Measurements from ENCODE around the gene UHMK1. TPM values are rescaled to one million over a fixed set of nuclear protein-coding genes. Genes with fewer than 3 reads are reported as not detected.
"Not testable (repeated sequence)": the region's sequence is repeated elsewhere in the genome, so short reads cannot be mapped to it uniquely, and the experiment has no call there.

Gene UHMK1
- total and polyA plus RNA-seq, 4 donors = 8.7 to 29.6 (median 21.3) TPM

DNA sequence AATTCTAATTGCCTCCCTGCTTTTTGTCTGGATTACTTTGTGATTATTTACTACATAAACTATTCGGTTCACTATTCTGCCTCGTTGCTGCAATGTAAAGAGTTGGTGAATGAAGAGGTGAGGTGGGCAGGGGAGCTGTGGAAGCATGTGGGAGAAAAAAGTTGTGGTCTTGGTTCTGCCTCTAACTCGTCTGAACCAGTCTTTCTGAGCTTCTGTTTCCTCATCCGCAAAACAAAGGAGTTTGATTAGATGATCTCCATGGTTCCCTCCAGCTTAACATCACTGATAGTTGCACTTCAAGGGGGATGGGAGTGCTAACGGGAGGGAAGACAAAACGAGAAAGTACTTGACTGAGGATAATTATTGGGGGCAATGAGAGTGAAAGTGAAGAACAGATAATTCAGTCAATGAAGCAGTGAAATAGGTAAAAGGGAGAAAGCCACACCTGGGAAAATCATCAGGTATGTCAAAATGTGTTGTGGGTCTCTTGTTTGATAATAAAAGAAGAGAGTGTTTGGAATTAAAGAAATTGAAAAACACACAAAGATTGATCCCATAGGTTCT, 26.2 kb upstream of the UHMK1 start:
- Histone ChIP-seq H3K36me3 (ENCODE audit: control insufficient read depth in 1 of 2, insufficient read depth in 2 of 2, low read length in 1 of 2) (no peaks in the 10 kb centered on the region), H3K9me3 (ENCODE audit: control insufficient read depth, low read length) (peaks cover 5% of the 10 kb centered on the region), H3K27ac (ENCODE audit: low read depth in 1 of 2, low read length in 2 of 2) (no peak overlapping the region), H3K4me3 (ENCODE audit: low read length in 2 of 2) (no peak overlapping the region), H3K27me3 (ENCODE audit: control insufficient read depth in 1 of 2, insufficient read depth in 2 of 2, low read length in 1 of 2) (no peaks in the 10 kb centered on the region), H3K4me1 (ENCODE audit: control insufficient read depth in 1 of 2, insufficient read depth in 2 of 2, low read length in 2 of 2) (no peaks in the 10 kb centered on the region)
- ATAC-seq (ENCODE audit: low FRiP score) = no peak
- intact Hi-C loops (cut with DNase I) = no loop called here
- DNase-seq = no peak
- 44 to 45% methylated on average over 6 of the region's 6 CpGs for WGBS, 2 donors

- no peaks in the 10 kb centered on the region for H3K4me1 ChIP-seq (ENCODE audit: control insufficient read depth in 1 of 2, insufficient read depth in 2 of 2, low read length in 2 of 2)
- intact Hi-C loops (cut with DNase I) = no loop called here
- H3K9me3 ChIP-seq (ENCODE audit: control insufficient read depth, low read length) = peaks cover 8% of the 10 kb centered on the region
- H3K27me3 ChIP-seq (ENCODE audit: control insufficient read depth in 1 of 2, insufficient read depth in 2 of 2, low read length in 1 of 2) = no peaks in the 10 kb centered on the region
- 14 to 21% methylated on average over 2 of the region's 2 CpGs for WGBS, 2 donors
- no peak overlapping the region for H3K4me3 ChIP-seq (ENCODE audit: low read length in 2 of 2)
- no peaks in the 10 kb centered on the region for H3K36me3 ChIP-seq (ENCODE audit: control insufficient read depth in 1 of 2, insufficient read depth in 2 of 2, low read length in 1 of 2)
- DNase-seq = no peak
- ATAC-seq (ENCODE audit: low FRiP score) = peak; percentile 41
- H3K27ac ChIP-seq (ENCODE audit: low read depth in 1 of 2, low read length in 2 of 2) = no peak overlapping the region
These were observed 22.5 kb upstream of the UHMK1 start for GRCh38 chr1:162475089-162475488.

DNA sequence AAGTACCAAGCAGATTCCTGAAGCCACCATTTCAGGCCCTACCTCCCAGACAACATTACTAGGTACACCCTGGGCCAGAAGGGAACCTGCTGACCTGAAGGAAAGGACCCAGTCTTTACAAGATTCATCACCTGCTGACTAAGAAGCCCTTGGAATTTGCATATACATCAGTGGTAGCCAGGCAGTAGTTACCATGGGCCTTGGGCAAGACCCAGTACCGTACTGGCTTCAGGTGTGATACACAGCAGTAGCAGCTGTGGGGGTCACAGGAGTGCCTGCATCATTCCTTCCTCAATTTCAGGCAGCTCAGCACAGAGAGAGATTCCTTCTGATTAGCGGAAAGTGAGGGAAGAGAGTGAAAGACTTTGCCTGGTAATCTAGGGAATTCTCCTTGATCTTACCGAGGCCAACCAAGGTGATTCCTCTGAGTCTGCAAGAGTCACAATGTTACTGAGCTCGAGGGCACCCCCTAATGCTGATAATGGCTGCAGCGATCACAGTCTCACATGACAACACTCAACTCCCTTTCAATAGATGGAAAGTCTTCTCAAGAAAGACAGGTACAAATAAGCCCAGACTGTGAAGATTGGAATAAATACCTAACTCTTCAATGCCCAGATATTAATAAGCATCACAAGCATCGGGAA, 22.0 kb upstream of the UHMK1 start:
- no peak overlapping the region for H3K4me3 ChIP-seq (ENCODE audit: low read length in 2 of 2)
- H3K36me3 ChIP-seq (ENCODE audit: control insufficient read depth in 1 of 2, insufficient read depth in 2 of 2, low read length in 1 of 2) = no peaks in the 10 kb centered on the region
- H3K27ac ChIP-seq (ENCODE audit: low read depth in 1 of 2, low read length in 2 of 2) = no peak overlapping the region
- peaks cover 8% of the 10 kb centered on the region for H3K9me3 ChIP-seq (ENCODE audit: control insufficient read depth, low read length)
- ATAC-seq (ENCODE audit: low FRiP score) (no peak), DNase-seq (no peak)
- intact Hi-C loops (cut with DNase I) = no loop called here
- WGBS, 2 donors = 72 to 74% methylated on average over 6 of the region's 6 CpGs
- no peaks in the 10 kb centered on the region for H3K4me1 ChIP-seq (ENCODE audit: control insufficient read depth in 1 of 2, insufficient read depth in 2 of 2, low read length in 2 of 2)
- H3K27me3 ChIP-seq (ENCODE audit: control insufficient read depth in 1 of 2, insufficient read depth in 2 of 2, low read length in 1 of 2) = no peaks in the 10 kb centered on the region

DNA sequence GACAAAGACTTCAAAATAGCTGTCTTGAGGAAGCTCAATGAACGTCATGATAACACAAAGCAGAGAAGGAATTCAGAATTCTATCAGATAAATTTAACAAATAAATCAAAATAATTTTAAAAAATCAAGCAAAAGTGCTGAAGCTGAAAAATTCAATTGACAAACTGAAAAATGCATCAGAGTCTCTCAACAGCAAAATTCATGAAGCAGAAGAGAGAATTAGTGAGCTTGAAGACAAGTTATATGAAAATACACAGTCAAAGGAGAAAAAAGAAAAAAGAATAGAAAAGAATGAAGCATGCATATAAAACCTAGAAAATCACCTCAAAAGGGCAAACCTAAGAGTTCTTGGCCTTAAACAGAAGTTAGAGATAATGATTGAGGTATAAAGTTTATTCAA, 21.0 kb upstream of the UHMK1 start:
- peaks cover 8% of the 10 kb centered on the region for H3K9me3 ChIP-seq (ENCODE audit: control insufficient read depth, low read length)
- intact Hi-C loops (cut with DNase I) = no loop called here
- ATAC-seq (ENCODE audit: low FRiP score) = no peak
- H3K36me3 ChIP-seq (ENCODE audit: control insufficient read depth in 1 of 2, insufficient read depth in 2 of 2, low read length in 1 of 2) = no peaks in the 10 kb centered on the region
- H3K27ac ChIP-seq (ENCODE audit: low read depth in 1 of 2, low read length in 2 of 2) = no peak overlapping the region
- no peaks in the 10 kb centered on the region for H3K27me3 ChIP-seq (ENCODE audit: control insufficient read depth in 1 of 2, insufficient read depth in 2 of 2, low read length in 1 of 2)
- no peak overlapping the region for H3K4me3 ChIP-seq (ENCODE audit: low read length in 2 of 2)
- 72 to 89% methylated on average over 1 of the region's 1 CpG for WGBS, 2 donors
- no peak for DNase-seq
- H3K4me1 ChIP-seq (ENCODE audit: control insufficient read depth in 1 of 2, insufficient read depth in 2 of 2, low read length in 2 of 2) = no peaks in the 10 kb centered on the region

- H3K4me3 ChIP-seq (ENCODE audit: low read length in 2 of 2) = no peak overlapping the region
- H3K27me3 ChIP-seq (ENCODE audit: control insufficient read depth in 1 of 2, insufficient read depth in 2 of 2, low read length in 1 of 2) = no peaks in the 10 kb centered on the region
- H3K4me1 ChIP-seq (ENCODE audit: control insufficient read depth in 1 of 2, insufficient read depth in 2 of 2, low read length in 2 of 2) = no peaks in the 10 kb centered on the region
- intact Hi-C loops (cut with DNase I) = no loop called here
- no peak overlapping the region for H3K27ac ChIP-seq (ENCODE audit: low read depth in 1 of 2, low read length in 2 of 2)
- H3K9me3 ChIP-seq (ENCODE audit: control insufficient read depth, low read length) = no peaks in the 10 kb centered on the region
- DNase-seq (no peak), ATAC-seq (ENCODE audit: low FRiP score) (no peak)
- H3K36me3 ChIP-seq (ENCODE audit: control insufficient read depth in 1 of 2, insufficient read depth in 2 of 2, low read length in 1 of 2) = no peaks in the 10 kb centered on the region
These were observed 12.4 kb upstream of the UHMK1 start for GRCh38 chr1:162485236-162485635.

GRCh38 chr1:162487241-162487640, 10.4 kb upstream of the UHMK1 start:
- Histone ChIP-seq H3K4me1 (ENCODE audit: control insufficient read depth in 1 of 2, insufficient read depth in 2 of 2, low read length in 2 of 2) (no peaks in the 10 kb centered on the region), H3K36me3 (ENCODE audit: control insufficient read depth in 1 of 2, insufficient read depth in 2 of 2, low read length in 1 of 2) (no peaks in the 10 kb centered on the region), H3K9me3 (ENCODE audit: control insufficient read depth, low read length) (no peaks in the 10 kb centered on the region), H3K27me3 (ENCODE audit: control insufficient read depth in 1 of 2, insufficient read depth in 2 of 2, low read length in 1 of 2) (no peaks in the 10 kb centered on the region), H3K4me3 (ENCODE audit: low read length in 2 of 2) (no peak overlapping the region), H3K27ac (ENCODE audit: low read depth in 1 of 2, low read length in 2 of 2) (no peak overlapping the region)
- intact Hi-C loops (cut with DNase I) = no loop called here
- ATAC-seq (ENCODE audit: low FRiP score) (no peak), DNase-seq (no peak)
- 78 to 90% methylated on average over 10 of the region's 10 CpGs for WGBS, 2 donors

DNA sequence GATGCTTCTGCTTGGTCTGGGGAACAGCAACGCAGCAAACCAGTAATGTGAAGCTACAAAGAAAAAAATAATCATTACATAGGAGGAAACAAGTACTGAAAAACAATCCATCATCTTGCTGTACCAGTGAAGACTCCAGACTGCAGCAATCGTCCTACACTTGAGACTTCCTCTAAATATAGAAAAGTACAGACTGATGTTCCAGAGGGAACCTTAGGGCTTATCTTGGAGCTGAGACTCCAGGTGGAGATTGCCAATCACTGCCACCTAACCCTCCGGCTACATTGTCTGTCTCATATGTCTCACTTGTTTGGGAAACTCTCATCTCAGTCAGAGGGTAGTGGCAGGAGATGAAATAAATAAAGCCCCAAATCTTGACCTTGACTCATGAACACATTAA, 9.4 kb upstream of the UHMK1 start:
- ATAC-seq (ENCODE audit: low FRiP score) = no peak
- intact Hi-C loops (cut with DNase I) = no loop called here
- Histone ChIP-seq H3K27me3 (ENCODE audit: control insufficient read depth in 1 of 2, insufficient read depth in 2 of 2, low read length in 1 of 2) (no peaks in the 10 kb centered on the region), H3K9me3 (ENCODE audit: control insufficient read depth, low read length) (no peaks in the 10 kb centered on the region), H3K27ac (ENCODE audit: low read depth in 1 of 2, low read length in 2 of 2) (no peak overlapping the region), H3K4me1 (ENCODE audit: control insufficient read depth in 1 of 2, insufficient read depth in 2 of 2, low read length in 2 of 2) (no peaks in the 10 kb centered on the region), H3K36me3 (ENCODE audit: control insufficient read depth in 1 of 2, insufficient read depth in 2 of 2, low read length in 1 of 2) (no peaks in the 10 kb centered on the region), H3K4me3 (ENCODE audit: low read length in 2 of 2) (no peak overlapping the region)
- WGBS, 2 donors = 53 to 57% methylated on average over 3 of the region's 3 CpGs
- no peak for DNase-seq

GRCh38 chr1:162495531-162496233, 1.9 kb upstream of the UHMK1 start:
- H3K9me3 ChIP-seq (ENCODE audit: control insufficient read depth, low read length); ATAC-seq (ENCODE audit: low FRiP score); DNase-seq; H3K4me3 ChIP-seq (ENCODE audit: low read length in 2 of 2); H3K36me3 ChIP-seq (ENCODE audit: control insufficient read depth in 1 of 2, insufficient read depth in 2 of 2, low read length in 1 of 2); H3K27me3 ChIP-seq (ENCODE audit: control insufficient read depth in 1 of 2, insufficient read depth in 2 of 2, low read length in 1 of 2); H3K4me1 ChIP-seq (ENCODE audit: control insufficient read depth in 1 of 2, insufficient read depth in 2 of 2, low read length in 2 of 2); H3K27ac ChIP-seq (ENCODE audit: low read depth in 1 of 2, low read length in 2 of 2): not testable (repeated sequence)
- 81 to 85% methylated on average over 6 of the region's 6 CpGs for WGBS, 2 donors
- intact Hi-C loops (cut with DNase I) = loop anchor here in 1 of 2 donors (5.0 kb wide), 1 partner anchor 67 kb away; the partner anchor contains the start of gene UAP1

Measured in aorta (tissue), 5 donors.